HepG2 (cell line): ENCODE results near the gene MYLK2. TPM values are rescaled to one million over a fixed set of nuclear protein-coding genes. Genes with fewer than 3 reads are reported as not detected.
A peak's percentile ranks its signal among the peaks of the same experiment; 100 is the strongest.

Source experiments
- BHLHE40 ChIP-seq: IDR thresholded peaks from 2 replicates; pipeline ENCODE4 v1.6.1; 2011; ENCODE audit warnings: low read length, improper control_type of control experiment
- GLI4 ChIP-seq: sonication (generic); formaldehyde crosslinking; IDR thresholded peaks from 2 replicates; pipeline ENCODE4 v1.5.1; 2020; ENCODE audit warnings: missing genetic modification reagents, mild to moderate bottlenecking, moderate library complexity, borderline replicate concordance
- HNRNPLL ChIP-seq: fragments of 200-400 bp; formaldehyde crosslinking; IDR thresholded peaks from 2 replicates; pipeline ENCODE4 v1.6.1; 2017; ENCODE audit warnings: mild to moderate bottlenecking, low read depth, low read length; ENCODE audit not compliant: poor library complexity, severe bottlenecking
- JARID2 ChIP-seq: sonication (generic); formaldehyde crosslinking; IDR thresholded peaks from 2 replicates; pipeline ENCODE4 v1.8.1; 2023; ENCODE audit warnings: missing genetic modification reagents, inconsistent platforms; ENCODE audit not compliant: insufficient replicate concordance
- JUNB ChIP-seq: sonication (generic); formaldehyde crosslinking; IDR thresholded peaks from 2 replicates; pipeline ENCODE4 v1.8.0; 2022; ENCODE audit warnings: missing genetic modification reagents, mild to moderate bottlenecking, borderline replicate concordance
- KDM2A ChIP-seq: sonication (generic); formaldehyde crosslinking; IDR thresholded peaks from 2 replicates; pipeline ENCODE4 v1.4.0; 2020; ENCODE audit warnings: low read depth, missing genetic modification reagents, borderline replicate concordance
- SOX6 ChIP-seq, 2 experiments: fragments of 450-650 bp in 1 of 2; sonication (generic) in 1 of 2; formaldehyde crosslinking in 1 of 2; IDR thresholded peaks; 2 replicates each; pipeline versions ENCODE4 v1.4.0 to v1.6.1; 2017 to 2020; ENCODE audit warnings: antibody characterized with exemption in 1 of 2, mild to moderate bottlenecking in 1 of 2, missing genetic modification reagents in 1 of 2
- TCF7 ChIP-seq: sonication (generic); IDR thresholded peaks from 2 replicates; pipeline ENCODE4 v1.6.1; 2016; ENCODE audit warnings: antibody characterized with exemption, low read depth
- ZBTB7B ChIP-seq: sonication (generic); formaldehyde crosslinking; IDR thresholded peaks from 2 replicates; pipeline ENCODE4 v1.4.0; 2020; ENCODE audit warnings: missing genetic modification reagents
- ZNF10 ChIP-seq: sonication (generic); formaldehyde crosslinking; IDR thresholded peaks from 2 replicates; pipeline ENCODE4 v1.4.0; 2020; ENCODE audit warnings: mild to moderate bottlenecking, low read depth, missing genetic modification reagents, borderline replicate concordance
- ZNF20 ChIP-seq: sonication (generic); formaldehyde crosslinking; IDR thresholded peaks from 2 replicates; pipeline ENCODE4 v1.4.0; 2020; ENCODE audit warnings: mild to moderate bottlenecking, moderate library complexity, missing genetic modification reagents
- ZNF329 ChIP-seq: sonication (generic); formaldehyde crosslinking; IDR thresholded peaks from 2 replicates; pipeline ENCODE4 v1.9.0; 2021; ENCODE audit warnings: low read depth, mild to moderate bottlenecking, missing genetic modification reagents
- ZNF44 ChIP-seq: sonication (generic); formaldehyde crosslinking; IDR thresholded peaks from 2 replicates; pipeline ENCODE4 v1.5.1; 2020; ENCODE audit warnings: mild to moderate bottlenecking, missing genetic modification reagents
- ZNF567 ChIP-seq: sonication (generic); formaldehyde crosslinking; IDR thresholded peaks from 2 replicates; pipeline ENCODE4 v1.8.1; 2023; ENCODE audit warnings: mild to moderate bottlenecking, missing genetic modification reagents, borderline replicate concordance
- ZNF775 ChIP-seq: sonication (generic); formaldehyde crosslinking; IDR thresholded peaks from 2 replicates; pipeline ENCODE4 v1.4.0; 2020; ENCODE audit warnings: missing genetic modification reagents, mild to moderate bottlenecking, moderate library complexity, borderline replicate concordance
- ZNF839 ChIP-seq: sonication (generic); formaldehyde crosslinking; IDR thresholded peaks from 2 replicates; pipeline ENCODE4 v1.4.0; 2020; ENCODE audit warnings: missing genetic modification reagents, mild to moderate bottlenecking, borderline replicate concordance
- ZNF879 ChIP-seq: sonication (generic); formaldehyde crosslinking; IDR thresholded peaks from 2 replicates; pipeline ENCODE4 v1.8.1; 2023; ENCODE audit warnings: missing genetic modification reagents
- polyA plus RNA-seq, 8 experiments: library from polyadenylated mRNA; depleted of rRNA in 3 of 8; stranded (reverse) in 7 of 8; unstranded in 1 of 8; fragments of >200 nt; fragmentation: Illumina TruSeq in 4 of 8; extraction: Trizol in 4 of 8; gene quantifications; 2 replicates each; pipeline versions ENCODE4 v1.2.1 to v1.2.3, GENCODE V29; 2011 to 2016; ENCODE audit warnings: low read depth in 4 of 8, missing spikeins in 1 of 8, mixed read lengths in 1 of 8; ENCODE audit not compliant: insufficient read depth in 1 of 8
- total RNA-seq, 5 experiments: library from RNA; depleted of rRNA; stranded (reverse); fragments of >200 nt; fragmentation: Illumina TruSeq; extraction: Trizol; gene quantifications; 2 replicates each; pipeline ENCODE4 v1.2.3, GENCODE V29; 2016; ENCODE audit warnings: low read depth in 1 of 5
- TF ChIP-seq, protein P1 (sequence below): IDR thresholded peaks from 2 replicates; pipeline ENCODE4 v1.6.1; 2016; ENCODE audit warnings: mild to moderate bottlenecking, missing biosample characterization, missing genetic modification reagents
- TF ChIP-seq, protein P2 (sequence below): sonication (generic); formaldehyde crosslinking; IDR thresholded peaks from 2 replicates; pipeline ENCODE4 v1.5.1; 2020; ENCODE audit warnings: mild to moderate bottlenecking, missing genetic modification reagents, moderate library complexity
- TF ChIP-seq, protein P3 (sequence below): sonication (generic); formaldehyde crosslinking; IDR thresholded peaks from 2 replicates; pipeline ENCODE4 v1.8.1; 2023; ENCODE audit warnings: mild to moderate bottlenecking, missing genetic modification reagents

Gene MYLK2
- total and polyA plus RNA-seq, 2 of the 13 experiments (the other 11 are each of a cell fraction or from before 2014, with no cell fraction given) = 0.27 TPM; not detected in 1

- peak; percentile 66; the same call in 1 of the 2 replicates for TF ChIP-seq ZBTB7B (CRISPR knock-in tag)
- TF ChIP-seq BHLHE40 = peak; percentile 49; the same call in 1 of the 2 replicates
- no peak for TF ChIP-seq JARID2 (CRISPR knock-in tag)
- TF ChIP-seq GLI4 = 0 out of 2 replicates have a peak, but pooled peaks have one; percentile 64
- TF ChIP-seq ZNF10 (CRISPR knock-in tag) = no peak
- TF ChIP-seq, protein P1, sequence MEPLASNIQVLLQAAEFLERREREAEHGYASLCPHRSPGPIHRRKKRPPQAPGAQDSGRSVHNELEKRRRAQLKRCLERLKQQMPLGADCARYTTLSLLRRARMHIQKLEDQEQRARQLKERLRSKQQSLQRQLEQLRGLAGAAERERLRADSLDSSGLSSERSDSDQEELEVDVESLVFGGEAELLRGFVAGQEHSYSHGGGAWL = no peak
- no peak for TF ChIP-seq ZNF20 (CRISPR knock-in tag)
- TF ChIP-seq ZNF329 = no peak
- TF ChIP-seq ZNF567 (CRISPR knock-in tag) = 0 out of 2 replicates have a peak, but pooled peaks have one; percentile 72
- peak; percentile 81 for TF ChIP-seq KDM2A (CRISPR knock-in tag)
- TF ChIP-seq SOX6 (IDR thresholded peaks at IDR 0.05) = no peak
- peak; percentile 38; the same call in 1 of the 2 replicates for TF ChIP-seq SOX6 (CRISPR knock-in tag; IDR thresholded peaks at IDR 0.05)
- TF ChIP-seq TCF7 = no peak
- TF ChIP-seq ZNF839 = peak; percentile 48; the same call in 1 of the 2 replicates
- no peak for TF ChIP-seq ZNF44 (CRISPR knock-in tag)
- no peak for TF ChIP-seq ZNF775 (CRISPR knock-in tag)
- peak; percentile 53 for TF ChIP-seq HNRNPLL
- TF ChIP-seq JUNB (CRISPR knock-in tag) = no peak
- TF ChIP-seq, protein P2, sequence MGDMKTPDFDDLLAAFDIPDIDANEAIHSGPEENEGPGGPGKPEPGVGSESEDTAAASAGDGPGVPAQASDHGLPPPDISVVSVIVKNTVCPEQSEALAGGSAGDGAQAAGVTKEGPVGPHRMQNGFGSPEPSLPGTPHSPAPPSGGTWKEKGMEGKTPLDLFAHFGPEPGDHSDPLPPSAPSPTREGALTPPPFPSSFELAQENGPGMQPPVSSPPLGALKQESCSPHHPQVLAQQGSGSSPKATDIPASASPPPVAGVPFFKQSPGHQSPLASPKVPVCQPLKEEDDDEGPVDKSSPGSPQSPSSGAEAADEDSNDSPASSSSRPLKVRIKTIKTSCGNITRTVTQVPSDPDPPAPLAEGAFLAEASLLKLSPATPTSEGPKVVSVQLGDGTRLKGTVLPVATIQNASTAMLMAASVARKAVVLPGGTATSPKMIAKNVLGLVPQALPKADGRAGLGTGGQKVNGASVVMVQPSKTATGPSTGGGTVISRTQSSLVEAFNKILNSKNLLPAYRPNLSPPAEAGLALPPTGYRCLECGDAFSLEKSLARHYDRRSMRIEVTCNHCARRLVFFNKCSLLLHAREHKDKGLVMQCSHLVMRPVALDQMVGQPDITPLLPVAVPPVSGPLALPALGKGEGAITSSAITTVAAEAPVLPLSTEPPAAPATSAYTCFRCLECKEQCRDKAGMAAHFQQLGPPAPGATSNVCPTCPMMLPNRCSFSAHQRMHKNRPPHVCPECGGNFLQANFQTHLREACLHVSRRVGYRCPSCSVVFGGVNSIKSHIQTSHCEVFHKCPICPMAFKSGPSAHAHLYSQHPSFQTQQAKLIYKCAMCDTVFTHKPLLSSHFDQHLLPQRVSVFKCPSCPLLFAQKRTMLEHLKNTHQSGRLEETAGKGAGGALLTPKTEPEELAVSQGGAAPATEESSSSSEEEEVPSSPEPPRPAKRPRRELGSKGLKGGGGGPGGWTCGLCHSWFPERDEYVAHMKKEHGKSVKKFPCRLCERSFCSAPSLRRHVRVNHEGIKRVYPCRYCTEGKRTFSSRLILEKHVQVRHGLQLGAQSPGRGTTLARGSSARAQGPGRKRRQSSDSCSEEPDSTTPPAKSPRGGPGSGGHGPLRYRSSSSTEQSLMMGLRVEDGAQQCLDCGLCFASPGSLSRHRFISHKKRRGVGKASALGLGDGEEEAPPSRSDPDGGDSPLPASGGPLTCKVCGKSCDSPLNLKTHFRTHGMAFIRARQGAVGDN (CRISPR knock-in tag) = peak; percentile 60
- TF ChIP-seq, protein P3, sequence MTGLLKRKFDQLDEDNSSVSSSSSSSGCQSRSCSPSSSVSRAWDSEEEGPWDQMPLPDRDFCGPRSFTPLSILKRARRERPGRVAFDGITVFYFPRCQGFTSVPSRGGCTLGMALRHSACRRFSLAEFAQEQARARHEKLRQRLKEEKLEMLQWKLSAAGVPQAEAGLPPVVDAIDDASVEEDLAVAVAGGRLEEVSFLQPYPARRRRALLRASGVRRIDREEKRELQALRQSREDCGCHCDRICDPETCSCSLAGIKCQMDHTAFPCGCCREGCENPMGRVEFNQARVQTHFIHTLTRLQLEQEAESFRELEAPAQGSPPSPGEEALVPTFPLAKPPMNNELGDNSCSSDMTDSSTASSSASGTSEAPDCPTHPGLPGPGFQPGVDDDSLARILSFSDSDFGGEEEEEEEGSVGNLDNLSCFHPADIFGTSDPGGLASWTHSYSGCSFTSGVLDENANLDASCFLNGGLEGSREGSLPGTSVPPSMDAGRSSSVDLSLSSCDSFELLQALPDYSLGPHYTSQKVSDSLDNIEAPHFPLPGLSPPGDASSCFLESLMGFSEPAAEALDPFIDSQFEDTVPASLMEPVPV = peak; percentile 71; the same call in 1 of the 2 replicates
- no peak for TF ChIP-seq ZNF879 (CRISPR knock-in tag)
Measured at GRCh38 chr20:31822421-31823330, 3.5 kb downstream of the MYLK2 start (continued).
